Measurements from ENCODE around the gene OST4. TPM values are rescaled to one million over a fixed set of nuclear protein-coding genes. Genes with fewer than 3 reads are reported as not detected.

The OST4 gene
- total RNA-seq, 4 donors from 2014 or later = 92.7 to 320 (median 202) TPM

DNA sequence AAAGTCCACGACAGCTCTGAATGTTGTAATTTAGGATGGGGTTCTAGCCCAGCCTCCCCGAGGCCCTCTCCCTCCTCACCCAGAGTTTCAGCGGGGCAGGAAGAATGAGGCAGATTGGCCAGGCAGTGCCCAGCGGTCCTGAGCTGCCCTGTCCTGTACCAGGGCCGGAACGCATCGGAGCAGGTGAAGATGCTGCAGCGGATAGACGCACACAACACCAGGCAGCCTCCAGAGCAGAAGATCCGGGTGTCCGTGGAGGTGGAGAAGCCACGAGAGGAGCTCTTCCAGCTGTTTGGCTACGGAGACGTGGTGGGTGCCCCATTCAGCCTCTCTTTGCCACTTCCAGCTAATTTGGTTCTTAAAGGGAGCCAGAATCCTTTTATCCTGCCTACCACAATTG, 25.9 kb upstream of the OST4 start:
- Histone ChIP-seq H3K4me1 (peaks cover 3 to 14% (median 9%) of the 10 kb centered on the region in 4 donors), H3K27me3 (no peaks in the 10 kb centered on the region), H3K9me3 (no peaks in the 10 kb centered on the region), H3K36me3 (no peaks in the 10 kb centered on the region), H3K4me3 (no peak overlapping the region), H3K27ac (no peak overlapping the region)
- 92% methylated on average over 14 of the region's 14 CpGs; no CpG with 5 or more reads in 1 of the 2 donors for WGBS, 2 donors (ENCODE audit: low coverage in 1 of 2)
- intact Hi-C loops (cut with DNase I; ENCODE audit: low total_unique reads) = no loop called here
- TF ChIP-seq POLR2AphosphoS5 (IDR thresholded peaks at IDR 0.05) (no peak), EP300 (IDR thresholded peaks at IDR 0.05; ENCODE audit: low read depth) (no peak), POLR2A (IDR thresholded peaks at IDR 0.05) (no peak)
- TF ChIP-seq, protein P1, sequence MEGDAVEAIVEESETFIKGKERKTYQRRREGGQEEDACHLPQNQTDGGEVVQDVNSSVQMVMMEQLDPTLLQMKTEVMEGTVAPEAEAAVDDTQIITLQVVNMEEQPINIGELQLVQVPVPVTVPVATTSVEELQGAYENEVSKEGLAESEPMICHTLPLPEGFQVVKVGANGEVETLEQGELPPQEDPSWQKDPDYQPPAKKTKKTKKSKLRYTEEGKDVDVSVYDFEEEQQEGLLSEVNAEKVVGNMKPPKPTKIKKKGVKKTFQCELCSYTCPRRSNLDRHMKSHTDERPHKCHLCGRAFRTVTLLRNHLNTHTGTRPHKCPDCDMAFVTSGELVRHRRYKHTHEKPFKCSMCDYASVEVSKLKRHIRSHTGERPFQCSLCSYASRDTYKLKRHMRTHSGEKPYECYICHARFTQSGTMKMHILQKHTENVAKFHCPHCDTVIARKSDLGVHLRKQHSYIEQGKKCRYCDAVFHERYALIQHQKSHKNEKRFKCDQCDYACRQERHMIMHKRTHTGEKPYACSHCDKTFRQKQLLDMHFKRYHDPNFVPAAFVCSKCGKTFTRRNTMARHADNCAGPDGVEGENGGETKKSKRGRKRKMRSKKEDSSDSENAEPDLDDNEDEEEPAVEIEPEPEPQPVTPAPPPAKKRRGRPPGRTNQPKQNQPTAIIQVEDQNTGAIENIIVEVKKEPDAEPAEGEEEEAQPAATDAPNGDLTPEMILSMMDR (IDR thresholded peaks at IDR 0.05) = no peak
- in situ Hi-C loops (cut with MboI; ENCODE audit: low pct_ligation_motif_present in 1 of 4, low pct_unique_long_range_greater_than_20kb in 1 of 4, low sequenced_read_pairs in 3 of 4) = loop anchor here (5.0 to 25.0 kb wide), 3 partner anchors 95 to 185 kb away; partner anchors contain the start of genes MAPRE3 (in 3 of the 4) and TRIM54 (in 1 of the 4)
- DNase-seq = no peak

GRCh38 chr2:27096748-27097297, 25.4 kb upstream of the OST4 start:
- no peak for DNase-seq
- in situ Hi-C loops (cut with MboI; ENCODE audit: low pct_ligation_motif_present in 1 of 4, low pct_unique_long_range_greater_than_20kb in 1 of 4, low sequenced_read_pairs in 3 of 4) = loop anchor here (5.0 to 25.0 kb wide), 3 partner anchors 95 to 185 kb away; partner anchors contain the start of genes MAPRE3 (in 3 of the 4) and TRIM54 (in 1 of the 4)
- Histone ChIP-seq H3K4me1 (peaks cover 3 to 14% (median 9%) of the 10 kb centered on the region in 4 donors), H3K27me3 (no peaks in the 10 kb centered on the region), H3K36me3 (no peaks in the 10 kb centered on the region), H3K9me3 (no peaks in the 10 kb centered on the region), H3K27ac (no peak overlapping the region), H3K4me3 (no peak overlapping the region)
- TF ChIP-seq POLR2AphosphoS5 (IDR thresholded peaks at IDR 0.05) (no peak), POLR2A (IDR thresholded peaks at IDR 0.05) (no peak), EP300 (IDR thresholded peaks at IDR 0.05; ENCODE audit: low read depth) (no peak)
- TF ChIP-seq, protein P1 (IDR thresholded peaks at IDR 0.05) = no peak
- intact Hi-C loops (cut with DNase I; ENCODE audit: low total_unique reads) = no loop called here
- WGBS, 2 donors (ENCODE audit: low coverage in 1 of 2) = 75 to 80% methylated on average over 1 to 3 of the region's 3 CpGs

GRCh38 chr2:27095745-27096651, 24.5 kb upstream of the OST4 start:
- TF ChIP-seq EP300 (IDR thresholded peaks at IDR 0.05; ENCODE audit: low read depth) (no peak), POLR2AphosphoS5 (IDR thresholded peaks at IDR 0.05) (no peak), POLR2A (IDR thresholded peaks at IDR 0.05) (no peak)
- TF ChIP-seq, protein P1 (IDR thresholded peaks at IDR 0.05) = no peak
- H3K27ac ChIP-seq = no peak overlapping the region
- in situ Hi-C loops (cut with MboI; ENCODE audit: low pct_ligation_motif_present in 1 of 4, low pct_unique_long_range_greater_than_20kb in 1 of 4, low sequenced_read_pairs in 3 of 4) = loop anchor here (5.0 to 25.0 kb wide), 3 partner anchors 96 to 186 kb away; partner anchors contain the start of genes MAPRE3 (in 3 of the 4) and TRIM54 (in 1 of the 4)
- 48 to 100% methylated on average over 1 to 16 of the region's 18 CpGs for WGBS, 2 donors (ENCODE audit: low coverage in 1 of 2)
- peak overlapping the region in 1 of 4 donors; percentile 34 for H3K4me3 ChIP-seq
- no peaks in the 10 kb centered on the region for H3K9me3 ChIP-seq
- peak; percentile 55 for DNase-seq
- H3K36me3 ChIP-seq = no peaks in the 10 kb centered on the region
- H3K4me1 ChIP-seq = peaks cover 3 to 14% (median 9%) of the 10 kb centered on the region in 4 donors
- intact Hi-C loops (cut with DNase I; ENCODE audit: low total_unique reads) = no loop called here
- no peaks in the 10 kb centered on the region for H3K27me3 ChIP-seq

DNA sequence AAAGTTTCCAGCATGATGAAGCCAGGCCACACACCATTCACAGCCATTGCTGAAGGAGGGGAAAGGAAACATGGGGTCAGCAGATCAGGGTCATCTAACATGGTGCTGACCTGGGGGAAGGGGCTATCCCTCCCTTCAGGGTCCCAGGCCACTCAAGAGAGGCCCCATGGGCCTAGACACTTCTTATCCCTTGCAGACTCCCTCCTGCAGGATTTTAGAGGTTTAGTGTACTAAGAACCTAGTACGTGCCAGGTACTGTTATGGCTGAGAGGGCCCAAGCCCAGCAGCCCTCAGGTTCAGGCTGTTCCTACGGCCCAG, 23.9 kb upstream of the OST4 start:
- DNase-seq = no peak
- Histone ChIP-seq H3K4me3 (no peak overlapping the region), H3K4me1 (peaks cover 3 to 14% (median 9%) of the 10 kb centered on the region in 4 donors), H3K27ac (no peak overlapping the region), H3K36me3 (no peaks in the 10 kb centered on the region), H3K9me3 (no peaks in the 10 kb centered on the region), H3K27me3 (no peaks in the 10 kb centered on the region)
- WGBS, 2 donors (ENCODE audit: low coverage in 1 of 2) = 100% methylated on average over 2 of the region's 2 CpGs
- TF ChIP-seq, protein P1 (IDR thresholded peaks at IDR 0.05) = no peak
- TF ChIP-seq POLR2AphosphoS5 (IDR thresholded peaks at IDR 0.05) = no peak
- no peak for TF ChIP-seq EP300 (IDR thresholded peaks at IDR 0.05; ENCODE audit: low read depth)
- TF ChIP-seq POLR2A (IDR thresholded peaks at IDR 0.05) = no peak
- intact Hi-C loops (cut with DNase I; ENCODE audit: low total_unique reads) = no loop called here
- in situ Hi-C loops (cut with MboI; ENCODE audit: low pct_ligation_motif_present in 1 of 4, low pct_unique_long_range_greater_than_20kb in 1 of 4, low sequenced_read_pairs in 3 of 4) = loop anchor here (5.0 to 25.0 kb wide), 3 partner anchors 97 to 187 kb away; partner anchors contain the start of genes MAPRE3 (in 3 of the 4) and TRIM54 (in 1 of the 4)
